A549 (cell line): ENCODE results near the gene SLC25A17. TPM values are rescaled to one million over a fixed set of nuclear protein-coding genes. Genes with fewer than 3 reads are reported as not detected.

Experiments used
- ATAC-seq, 2 experiments: fragments of 200-7000 bp in 1 of 2; fragments of >200 bp in 1 of 2; cut with Nextera tagmentation in 1 of 2; cut with Tn5 transposase in 1 of 2; 3 replicates each; pipeline versions ENCODE4 v1.8.0 to v1.9.1; 2018 to 2020; ENCODE audit warnings: mild to moderate bottlenecking in 1 of 2, moderate library complexity in 1 of 2
- CTCF ChIA-PET: fragments of 300-600 bp; sonication (Branson Sonifier 250); formaldehyde crosslinking; extraction: SDS; loops from one replicate; lab custom pipeline; 2021; ENCODE audit warnings: antibody characterized with exemption, inconsistent platforms; lab: Yijun Ruan, JAX
- POLR2A ChIA-PET: fragments of 350-600 bp; formaldehyde crosslinking; extraction: SDS; loops from one replicate; lab custom pipeline; 2021; ENCODE audit warnings: antibody characterized with exemption, inconsistent platforms; lab: Yijun Ruan, JAX
- DNase-seq, 2 experiments: peaks; one replicate each; pipeline versions ENCODE4 v3.0.0 to v3.0.0-alpha.2; 2011 to 2016; ENCODE audit warnings: low read depth in 1 of 2, low spot score in 1 of 2
- FAIRE-seq: peaks from 2 replicates; lab custom pipeline; 2011; peaks lifted over from hg19 to GRCh38; lab: Jason Lieb, UNC
- H3K27ac ChIP-seq, 2 experiments: fragments of >200 bp; sonication (Bioruptor Twin); formaldehyde crosslinking; 3 replicates each; pipeline ENCODE4 v1.5.1; 2016 to 2017
- H3K4me1 ChIP-seq: fragments of >200 bp; sonication (Bioruptor Twin); formaldehyde crosslinking; 3 replicates; pipeline ENCODE4 v1.6.1; 2016
- H3K4me2 ChIP-seq: fragments of >200 bp; sonication (Bioruptor Twin); formaldehyde crosslinking; 3 replicates; pipeline ENCODE4 v1.6.1; 2016
- H3K4me3 ChIP-seq: fragments of >200 bp; sonication (Bioruptor Twin); formaldehyde crosslinking; 3 replicates; pipeline ENCODE4 v1.5.1; 2016
- H3K9me3 ChIP-seq: fragments of >200 bp; sonication (Bioruptor Twin); formaldehyde crosslinking; 3 replicates; pipeline ENCODE4 v1.6.1; 2016
- CBX2 ChIP-seq: fragments of 200-600 bp; sonication (generic); IDR thresholded peaks from 2 replicates; pipeline ENCODE4 v1.6.1; 2016; ENCODE audit warnings: low read depth, mild to moderate bottlenecking, borderline replicate concordance
- CBX8 ChIP-seq: fragments of 200-600 bp; sonication (generic); IDR thresholded peaks from 2 replicates; pipeline ENCODE4 v1.6.1; 2016
- CHD2 ChIP-seq: fragments of 150-350 bp; IDR thresholded peaks from 2 replicates; pipeline ENCODE4 v1.6.1; 2014; ENCODE audit warnings: low read length; ENCODE audit not compliant: partially characterized antibody
- EHF ChIP-seq: fragments of 250-450 bp; sonication (Bioruptor Pico); IDR thresholded peaks from 2 replicates; pipeline ENCODE4 v1.5.0; 2020; ENCODE audit warnings: mild to moderate bottlenecking
- ESRRA ChIP-seq: fragments of 150-350 bp; IDR thresholded peaks from 2 replicates; pipeline ENCODE4 v1.6.1; 2014; ENCODE audit warnings: mild to moderate bottlenecking, low read length, borderline replicate concordance
- FOSL2 ChIP-seq, 2 experiments: fragments of 450-650 bp in 1 of 2; fragments of >200 bp in 1 of 2; sonication (Bioruptor Twin) in 1 of 2; formaldehyde crosslinking; IDR thresholded peaks; 2 replicates each; pipeline versions ENCODE4 v1.5.0 to v1.6.1; 2016 to 2020; ENCODE audit warnings: mild to moderate bottlenecking in 1 of 2, moderate library complexity in 1 of 2
- GATA3 ChIP-seq: IDR thresholded peaks from 2 replicates; pipeline ENCODE4 v1.6.1; 2012; ENCODE audit warnings: borderline replicate concordance
- HDAC2 ChIP-seq: fragments of 200-600 bp; sonication (generic); IDR thresholded peaks from 2 replicates; pipeline ENCODE4 v1.6.1; 2016
- HOXA7 ChIP-seq: fragments of 250-450 bp; sonication (Bioruptor Pico); IDR thresholded peaks from 2 replicates; pipeline ENCODE4 v1.5.0; 2020; ENCODE audit warnings: mild to moderate bottlenecking, moderate library complexity
- JUNB ChIP-seq: fragments of >200 bp; sonication (Bioruptor Twin); formaldehyde crosslinking; IDR thresholded peaks from 2 replicates; pipeline ENCODE4 v1.6.1; 2016
- KDM5A ChIP-seq: fragments of 200-600 bp; sonication (generic); IDR thresholded peaks from 2 replicates; pipeline ENCODE4 v1.6.1; 2016; ENCODE audit warnings: antibody characterized with exemption, mild to moderate bottlenecking
- MAFK ChIP-seq: fragments of 450-650 bp; IDR thresholded peaks from 2 replicates; pipeline ENCODE4 v1.6.1; 2014; ENCODE audit not compliant: partially characterized antibody
- MAX ChIP-seq: IDR thresholded peaks from 2 replicates; pipeline ENCODE4 v1.6.1; 2012
- MAZ ChIP-seq: fragments of 150-350 bp; IDR thresholded peaks from 2 replicates; pipeline ENCODE4 v1.6.1; 2014; ENCODE audit warnings: antibody characterized with exemption, low read depth, low read length, borderline replicate concordance
- MYC ChIP-seq: IDR thresholded peaks from 2 replicates; pipeline ENCODE4 v1.6.1; 2012; ENCODE audit warnings: mild to moderate bottlenecking, inconsistent platforms, low read length, improper control_type of control experiment, borderline replicate concordance
- NR3C1 ChIP-seq: fragments of >200 bp; sonication (Bioruptor Twin); formaldehyde crosslinking; IDR thresholded peaks from 3 replicates; pipeline ENCODE4 v1.6.1; 2017
- POLR2A ChIP-seq: IDR thresholded peaks from 2 replicates; pipeline ENCODE4 v1.6.1; 2012; ENCODE audit warnings: mild to moderate bottlenecking, low read length
- POLR2AphosphoS2 ChIP-seq: conservative IDR thresholded peaks from 2 replicates; pipeline ENCODE4 v1.6.1; 2012; ENCODE audit warnings: low read length, improper control_type of control experiment, inconsistent platforms
- RAD21 ChIP-seq, 2 experiments: fragments of >200 bp in 1 of 2; sonication (Bioruptor Twin) in 1 of 2; formaldehyde crosslinking in 1 of 2; IDR thresholded peaks in 1 of 2; conservative IDR thresholded peaks in 1 of 2; 2 replicates in 1 of 2; 3 replicates in 1 of 2; pipeline ENCODE4 v1.6.1; 2012 to 2018; ENCODE audit warnings: inconsistent platforms in 1 of 2
- REST ChIP-seq: fragments of 200-600 bp; sonication (generic); IDR thresholded peaks from 2 replicates; pipeline ENCODE4 v1.6.1; 2016; ENCODE audit warnings: antibody characterized with exemption, mild to moderate bottlenecking, moderate library complexity
- SMC3 ChIP-seq: fragments of >200 bp; sonication (Bioruptor Twin); formaldehyde crosslinking; IDR thresholded peaks from 3 replicates; pipeline ENCODE4 v1.6.1; 2018; ENCODE audit warnings: inconsistent platforms
- ZC3H11A ChIP-seq: fragments of 450-650 bp; IDR thresholded peaks from 2 replicates; pipeline ENCODE4 v1.6.1; 2014; ENCODE audit warnings: antibody characterized with exemption, mild to moderate bottlenecking
- ZFP36 ChIP-seq: fragments of 450-650 bp; IDR thresholded peaks from 2 replicates; pipeline ENCODE4 v1.6.1; 2014; ENCODE audit warnings: borderline replicate concordance; ENCODE audit not compliant: partially characterized antibody
- ZSCAN20 ChIP-seq: fragments of 250-450 bp; sonication (Bioruptor Pico); IDR thresholded peaks from 2 replicates; pipeline ENCODE4 v1.8.0; 2022; ENCODE audit warnings: mild to moderate bottlenecking, moderate library complexity
- whole genome bisulfite sequencing: methylation state at CpG from one replicate; pipeline ENCODE4 v1.1.6; 2017; ENCODE audit errors: missing lambda C conversion rate; 5-methylcytosine and 5-hydroxymethylcytosine counted together
- polyA plus RNA-seq, 4 experiments: library from polyadenylated mRNA; depleted of rRNA in 3 of 4; stranded (reverse); fragments of >200 nt; fragmentation: RNase III in 1 of 4; extraction: RNeasy Plus Mini Kit Qiagen cat#74134 plus additional on column Dnase treatment in 1 of 4; gene quantifications; 2 replicates in 3 of 4; 3 replicates in 1 of 4; pipeline ENCODE4 v1.2.3, GENCODE V29; 2011 to 2017
- TF ChIP-seq, protein P1 (sequence below): fragments of >200 bp; sonication (Bioruptor Twin); formaldehyde crosslinking; IDR thresholded peaks from 2 replicates; pipeline ENCODE4 v1.6.1; 2016
- TF ChIP-seq, protein P2 (sequence below): fragments of 450-650 bp; IDR thresholded peaks from 2 replicates; pipeline ENCODE4 v1.6.1; 2014; ENCODE audit warnings: antibody characterized with exemption
- TF ChIP-seq, protein P3 (sequence below): fragments of 250-450 bp; sonication (Bioruptor Pico); IDR thresholded peaks from 2 replicates; pipeline ENCODE4 v1.5.0; 2021; ENCODE audit warnings: mild to moderate bottlenecking, moderate library complexity, borderline replicate concordance
- TF ChIP-seq, protein P4 (sequence below): IDR thresholded peaks from 2 replicates; pipeline ENCODE4 v1.6.1; 2012

The SLC25A17 gene
- polyA plus RNA-seq, 2 of the 4 experiments (the other 2 are of a cell fraction), result 19.9 to 33.7 TPM

DNA sequence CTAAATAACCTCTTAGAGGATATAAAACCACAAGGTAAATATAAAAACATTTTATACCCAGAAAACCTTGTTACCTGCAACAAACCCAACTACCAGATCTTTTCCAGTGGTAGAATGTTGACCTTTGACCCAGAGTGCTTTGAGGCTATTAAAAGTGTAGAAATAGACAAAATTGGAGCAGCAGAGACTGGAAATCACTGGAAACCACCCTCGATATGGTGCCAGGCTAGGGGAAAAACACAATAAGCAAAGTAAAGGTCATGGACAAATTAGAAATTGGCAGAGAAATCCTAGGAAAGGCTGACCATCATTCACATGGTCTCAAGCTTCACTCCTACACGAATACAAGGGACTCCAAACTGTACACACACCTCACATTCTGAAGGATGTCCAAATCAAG is 26.7 kb downstream of the SLC25A17 start:
- CTCF ChIA-PET, result no interaction called here
- POLR2A ChIA-PET, result no interaction called here
- no peaks in the 10 kb centered on the region for H3K4me1 ChIP-seq
- FAIRE-seq (no peak), DNase-seq (no peak), ATAC-seq (no peak)
- H3K4me2 ChIP-seq, result no peak overlapping the region
- WGBS, result 78% methylated on average over 2 of the region's 2 CpGs
- no peak overlapping the region for H3K4me3 ChIP-seq
- H3K9me3 ChIP-seq, result no peaks in the 10 kb centered on the region
- no peak for TF ChIP-seq SMC3
- TF ChIP-seq ZC3H11A, result no peak
- TF ChIP-seq HOXA7 (CRISPR knock-in tag), result no peak
- TF ChIP-seq GATA3, result no peak
- no peak for TF ChIP-seq CBX8
- no peak for TF ChIP-seq ZFP36
- no peak for TF ChIP-seq REST
- TF ChIP-seq CHD2, result no peak
- TF ChIP-seq, protein P1, sequence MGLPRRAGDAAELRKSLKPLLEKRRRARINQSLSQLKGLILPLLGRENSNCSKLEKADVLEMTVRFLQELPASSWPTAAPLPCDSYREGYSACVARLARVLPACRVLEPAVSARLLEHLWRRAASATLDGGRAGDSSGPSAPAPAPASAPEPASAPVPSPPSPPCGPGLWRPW, result no peak
- no peak for TF ChIP-seq NR3C1
- TF ChIP-seq, protein P2, sequence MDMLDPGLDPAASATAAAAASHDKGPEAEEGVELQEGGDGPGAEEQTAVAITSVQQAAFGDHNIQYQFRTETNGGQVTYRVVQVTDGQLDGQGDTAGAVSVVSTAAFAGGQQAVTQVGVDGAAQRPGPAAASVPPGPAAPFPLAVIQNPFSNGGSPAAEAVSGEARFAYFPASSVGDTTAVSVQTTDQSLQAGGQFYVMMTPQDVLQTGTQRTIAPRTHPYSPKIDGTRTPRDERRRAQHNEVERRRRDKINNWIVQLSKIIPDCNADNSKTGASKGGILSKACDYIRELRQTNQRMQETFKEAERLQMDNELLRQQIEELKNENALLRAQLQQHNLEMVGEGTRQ, result no peak
- TF ChIP-seq MYC, result no peak
- no peak for TF ChIP-seq MAFK
- no peak for TF ChIP-seq KDM5A
- TF ChIP-seq, protein P3, sequence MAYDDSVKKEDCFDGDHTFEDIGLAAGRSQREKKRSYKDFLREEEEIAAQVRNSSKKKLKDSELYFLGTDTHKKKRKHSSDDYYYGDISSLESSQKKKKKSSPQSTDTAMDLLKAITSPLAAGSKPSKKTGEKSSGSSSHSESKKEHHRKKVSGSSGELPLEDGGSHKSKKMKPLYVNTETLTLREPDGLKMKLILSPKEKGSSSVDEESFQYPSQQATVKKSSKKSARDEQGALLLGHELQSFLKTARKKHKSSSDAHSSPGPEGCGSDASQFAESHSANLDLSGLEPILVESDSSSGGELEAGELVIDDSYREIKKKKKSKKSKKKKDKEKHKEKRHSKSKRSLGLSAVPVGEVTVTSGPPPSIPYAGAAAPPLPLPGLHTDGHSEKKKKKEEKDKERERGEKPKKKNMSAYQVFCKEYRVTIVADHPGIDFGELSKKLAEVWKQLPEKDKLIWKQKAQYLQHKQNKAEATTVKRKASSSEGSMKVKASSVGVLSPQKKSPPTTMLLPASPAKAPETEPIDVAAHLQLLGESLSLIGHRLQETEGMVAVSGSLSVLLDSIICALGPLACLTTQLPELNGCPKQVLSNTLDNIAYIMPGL (CRISPR knock-in tag), result no peak
- no peak for TF ChIP-seq HDAC2
- no peak for TF ChIP-seq ZSCAN20 (CRISPR knock-in tag)
- TF ChIP-seq POLR2AphosphoS2, result no peak
- no peak for TF ChIP-seq EHF (CRISPR knock-in tag)
- TF ChIP-seq FOSL2 (IDR thresholded peaks at IDR 0.05), result no peak
- TF ChIP-seq FOSL2 (CRISPR knock-in tag; IDR thresholded peaks at IDR 0.05), result no peak
- H3K27ac ChIP-seq, result no peak overlapping the region

GRCh38 chr22:40791241-40791640 is 27.9 kb downstream of the SLC25A17 start:
- no peak for FAIRE-seq
- no peak overlapping the region for H3K27ac ChIP-seq
- TF ChIP-seq SMC3, result no peak
- no peak for TF ChIP-seq MAX
- no peak for TF ChIP-seq CBX2
- no peak for TF ChIP-seq MAZ
- TF ChIP-seq POLR2A, result no peak
- no peak for TF ChIP-seq JUNB
- TF ChIP-seq ESRRA, result no peak
- no peak for TF ChIP-seq CHD2
- TF ChIP-seq RAD21 (conservative IDR thresholded peaks at IDR 0.05 in 1 of 2, IDR thresholded peaks at IDR 0.05 in 1 of 2), result no peak
- TF ChIP-seq HDAC2, result no peak
- TF ChIP-seq, protein P4, sequence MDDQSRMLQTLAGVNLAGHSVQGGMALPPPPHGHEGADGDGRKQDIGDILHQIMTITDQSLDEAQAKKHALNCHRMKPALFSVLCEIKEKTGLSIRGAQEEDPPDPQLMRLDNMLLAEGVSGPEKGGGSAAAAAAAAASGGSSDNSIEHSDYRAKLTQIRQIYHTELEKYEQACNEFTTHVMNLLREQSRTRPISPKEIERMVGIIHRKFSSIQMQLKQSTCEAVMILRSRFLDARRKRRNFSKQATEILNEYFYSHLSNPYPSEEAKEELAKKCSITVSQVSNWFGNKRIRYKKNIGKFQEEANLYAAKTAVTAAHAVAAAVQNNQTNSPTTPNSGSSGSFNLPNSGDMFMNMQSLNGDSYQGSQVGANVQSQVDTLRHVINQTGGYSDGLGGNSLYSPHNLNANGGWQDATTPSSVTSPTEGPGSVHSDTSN, result no peak
- TF ChIP-seq, all 56 proteins: peak for 0
- H3K4me2 ChIP-seq, result no peak overlapping the region
- no peak for DNase-seq
- H3K4me1 ChIP-seq, result no peaks in the 10 kb centered on the region
- no peaks in the 10 kb centered on the region for H3K9me3 ChIP-seq
- no peak for ATAC-seq
- CTCF ChIA-PET, result no interaction called here
- H3K4me3 ChIP-seq, result no peak overlapping the region
- POLR2A ChIA-PET, result no interaction called here
